NCI-H187 (cell line): Measurements from ENCODE around the gene MCF2L.
"Not testable (repeated sequence)": the region's sequence is repeated elsewhere in the genome, so short reads cannot be mapped to it uniquely, and the experiment has no call there.

Experiments
- DNase-seq, 2 experiments: peaks; one replicate each; lab custom pipeline; 2025; lab: John Stamatoyannopoulos, UW

The MCF2L gene

DNA sequence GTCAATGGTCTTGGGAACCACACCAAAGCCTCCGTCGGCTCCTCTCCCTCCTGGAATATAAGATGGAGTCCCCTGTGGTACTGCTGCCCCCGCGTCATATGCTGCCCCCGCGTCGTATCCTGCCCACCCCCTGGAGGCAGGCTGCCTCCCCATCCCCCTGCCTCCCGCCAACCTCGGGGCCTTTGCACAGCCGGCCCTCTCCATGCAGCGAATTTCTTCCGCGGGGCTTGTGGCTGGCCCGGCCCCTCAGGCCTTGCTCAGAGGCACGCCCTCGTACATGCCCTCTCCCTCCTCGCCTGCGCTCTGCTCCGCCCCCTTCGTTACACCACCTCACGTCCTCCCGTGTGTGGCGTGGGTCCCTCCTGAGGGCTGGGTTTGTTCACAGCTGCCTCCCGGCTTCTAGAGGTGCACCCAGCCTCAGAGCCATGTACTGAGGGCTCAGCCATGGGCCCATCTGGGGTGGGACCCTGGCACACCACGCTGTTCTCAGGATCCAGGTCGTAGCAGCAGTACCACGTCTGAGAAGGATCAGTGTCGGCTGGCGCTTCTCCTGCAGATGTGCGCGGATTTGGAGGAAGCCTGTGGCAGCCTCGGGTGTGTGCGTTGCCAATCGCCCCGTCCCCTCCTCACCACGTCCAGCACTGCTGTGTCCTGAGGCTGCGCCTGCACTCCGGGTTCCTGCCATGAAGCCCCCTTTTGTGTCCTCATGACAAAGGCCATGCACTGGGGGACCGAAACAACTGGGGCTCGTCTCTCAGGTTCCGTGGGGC, 47.7 kb downstream of the MCF2L start:
- no peak for DNase-seq

DNA sequence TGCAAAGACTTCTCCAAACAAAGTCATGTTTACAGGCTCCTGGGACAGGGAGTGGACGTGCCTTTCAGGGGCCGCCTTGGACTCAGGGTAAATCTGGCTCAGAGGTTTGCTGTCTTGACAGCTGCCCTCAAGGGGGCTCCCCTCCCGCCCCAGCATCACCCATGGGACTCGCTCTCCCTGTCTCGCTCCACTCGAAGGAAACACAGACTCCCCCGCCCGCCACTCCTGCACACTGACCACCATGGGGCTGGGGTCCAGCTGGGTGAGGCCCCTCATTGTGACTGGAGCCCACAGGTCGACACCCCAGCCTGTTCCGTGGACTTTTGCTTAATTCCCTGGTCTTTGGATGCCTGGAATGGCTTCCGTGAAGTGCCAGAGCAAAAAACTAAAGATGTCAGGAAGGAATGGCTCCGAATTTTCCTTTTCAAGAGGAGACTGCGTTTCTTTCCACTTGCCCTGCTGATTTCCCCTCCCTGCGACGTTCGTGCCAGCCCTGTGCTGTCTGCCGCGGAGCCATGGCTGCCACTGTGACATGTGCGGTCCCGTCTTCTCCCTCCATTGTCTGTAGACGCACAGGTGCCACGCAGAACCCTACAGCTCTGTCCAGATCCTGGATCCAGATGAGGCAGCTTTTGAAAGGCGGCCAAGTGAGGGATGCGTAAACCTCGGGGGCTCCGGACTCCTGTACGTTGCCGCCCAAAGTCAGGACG, 48.6 kb downstream of the MCF2L start:
- DNase-seq = no peak

- no peak for DNase-seq
Measured at GRCh38 chr13:113018676-113019465, 49.9 kb downstream of the MCF2L start.

GRCh38 chr13:113020323-113021080, 51.5 kb downstream of the MCF2L start:
- no peak for DNase-seq

DNA sequence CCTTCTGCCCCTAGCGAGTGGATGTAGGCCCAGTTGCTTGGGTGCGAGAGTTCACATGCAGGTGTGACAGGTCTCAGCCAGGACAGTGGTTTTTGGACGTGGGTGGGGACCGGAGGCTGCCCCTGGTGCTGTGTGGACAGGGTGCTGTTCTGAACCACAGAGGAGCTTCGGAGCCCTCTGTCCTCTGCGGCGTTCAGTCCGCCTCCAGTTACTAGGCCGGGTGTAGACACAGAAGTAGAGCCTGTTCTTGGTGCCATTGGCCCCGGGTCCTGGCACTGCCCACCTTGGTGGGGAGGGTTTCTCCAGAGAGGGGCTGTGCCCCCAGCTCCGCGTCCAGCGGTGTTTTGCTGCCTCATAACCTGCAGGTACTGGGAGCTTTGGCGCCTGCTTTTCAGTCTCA, 52.4 kb downstream of the MCF2L start:
- DNase-seq = no peak

GRCh38 chr13:113021811-113022210, 52.8 kb downstream of the MCF2L start:
- no peak for DNase-seq

DNA sequence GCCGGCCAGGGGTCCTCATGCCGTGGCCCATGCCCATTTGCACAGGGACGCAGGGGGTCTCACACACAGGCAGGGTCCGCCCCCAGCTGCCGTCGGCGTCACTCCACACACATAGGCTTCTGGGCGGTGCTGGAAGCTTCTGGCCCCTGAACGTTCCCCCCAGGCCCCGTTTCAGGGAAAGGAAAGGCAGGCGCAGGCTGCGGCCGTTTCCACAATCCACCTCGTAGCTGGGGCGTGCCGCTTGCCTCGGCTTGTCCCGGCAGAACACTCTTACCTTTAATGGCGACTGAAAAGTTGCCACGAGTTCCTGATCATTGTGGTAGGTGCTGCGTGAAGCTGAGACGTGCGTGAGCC, 53.4 kb downstream of the MCF2L start:
- no peak for DNase-seq

- DNase-seq = no peak
Measured at GRCh38 chr13:113022745-113023574, 53.9 kb downstream of the MCF2L start.

- no peak for DNase-seq
Measured at GRCh38 chr13:113023694-113024430, 54.8 kb downstream of the MCF2L start.

- DNase-seq = no peak
Measured at GRCh38 chr13:113024466-113024865, 55.5 kb downstream of the MCF2L start.

GRCh38 chr13:113026391-113026910, 57.4 kb downstream of the MCF2L start:
- no peak for DNase-seq

DNA sequence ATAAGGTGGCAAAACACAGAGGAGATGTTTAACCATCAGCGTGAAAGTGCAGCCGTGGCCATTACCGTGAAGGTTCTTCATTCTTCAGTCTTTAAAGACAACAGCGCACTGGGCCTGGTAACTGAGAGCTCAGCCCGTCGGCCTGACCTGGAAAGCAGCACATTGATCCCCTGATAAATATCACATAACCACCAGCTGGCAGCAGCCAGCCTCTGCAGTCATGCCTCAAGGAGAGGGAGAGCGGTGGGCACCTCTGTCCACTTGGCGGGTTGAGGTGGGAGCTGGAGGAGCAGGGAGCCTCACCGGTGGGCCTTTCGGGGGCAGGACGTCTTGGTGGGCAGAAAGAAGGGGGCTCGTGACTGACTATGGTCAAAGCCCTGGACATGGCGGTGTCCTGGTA, 58.1 kb downstream of the MCF2L start:
- no peak for DNase-seq

GRCh38 chr13:113027566-113027965, 58.6 kb downstream of the MCF2L start:
- DNase-seq = no peak

DNA sequence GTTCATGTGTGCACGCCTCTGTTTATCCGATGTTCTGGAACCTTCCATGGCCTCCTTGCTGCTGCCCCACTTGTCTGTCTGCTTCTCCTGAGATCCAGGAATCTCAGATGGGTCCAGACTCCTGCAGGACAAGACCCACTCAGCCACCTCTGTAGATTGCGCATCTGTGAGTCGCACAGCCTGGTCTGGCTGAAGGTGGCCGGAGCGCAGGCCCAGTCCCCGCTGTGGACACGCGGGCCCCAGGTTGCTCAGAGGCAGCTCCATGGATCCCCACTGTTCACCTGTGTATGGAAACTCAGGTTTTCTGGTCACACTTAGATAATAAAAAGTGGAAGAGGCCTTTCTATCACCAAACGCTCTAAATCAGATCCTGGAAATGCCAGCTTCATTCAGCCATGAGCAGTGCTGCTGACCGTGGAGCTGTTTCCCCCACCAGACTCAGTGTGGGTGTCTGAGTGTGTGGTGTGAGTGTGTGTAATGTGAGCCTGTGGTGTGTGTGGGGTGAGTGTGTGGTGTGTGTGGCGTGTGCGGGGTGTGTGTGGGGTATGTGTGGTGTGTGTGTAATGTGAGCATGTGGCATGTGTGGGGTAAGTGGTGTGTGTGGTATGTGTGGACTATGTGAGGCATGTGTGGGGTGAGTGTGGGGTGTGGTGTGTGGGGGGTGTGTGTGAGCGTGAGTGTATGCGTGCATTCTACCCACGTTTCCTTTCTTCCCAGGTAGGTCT, 59.5 kb downstream of the MCF2L start:
- DNase-seq = no peak

DNA sequence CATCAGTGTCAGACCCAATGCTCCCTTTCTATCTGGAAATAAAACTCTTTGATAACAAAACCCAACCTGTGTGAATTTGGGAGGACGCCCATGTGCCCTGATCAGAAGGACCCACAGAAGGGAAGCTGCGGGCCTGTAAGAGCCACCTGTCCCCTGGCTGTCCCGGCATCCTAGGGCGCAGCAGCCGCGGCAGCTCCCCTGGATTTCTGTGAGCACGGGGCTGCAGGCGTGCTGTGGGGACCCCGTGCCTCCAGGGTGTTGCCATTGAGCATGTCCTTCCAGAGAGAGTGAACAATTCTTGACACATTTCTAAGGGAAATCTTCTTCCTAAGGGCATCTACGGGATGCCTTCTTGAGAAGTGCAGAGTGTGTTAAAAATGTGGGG, 60.0 kb downstream of the MCF2L start:
- DNase-seq = no peak

GRCh38 chr13:113029487-113030258, 60.7 kb downstream of the MCF2L start:
- DNase-seq = no peak

DNA sequence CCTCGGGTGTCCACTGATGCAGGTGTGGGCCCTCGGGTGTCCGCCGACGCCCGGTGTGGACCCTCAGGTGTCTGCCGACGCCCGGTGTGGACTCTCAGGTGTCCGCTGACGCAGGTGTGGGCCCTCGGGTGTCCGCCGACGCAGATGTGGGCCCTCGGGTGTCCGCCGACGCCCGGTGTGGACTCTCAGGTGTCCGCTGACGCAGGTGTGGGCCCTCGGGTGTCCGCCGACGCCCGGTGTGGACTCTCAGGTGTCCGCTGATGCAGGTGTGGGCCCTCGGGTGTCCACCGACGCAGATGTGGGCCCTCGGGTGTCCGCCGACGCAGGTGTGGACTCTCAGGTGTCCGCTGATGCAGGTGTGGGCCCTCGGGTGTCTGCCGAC, 61.2 kb downstream of the MCF2L start:
- DNase-seq = not testable (repeated sequence)

- DNase-seq = no peak
Measured at GRCh38 chr13:113031465-113031864, 62.5 kb downstream of the MCF2L start.

- DNase-seq = no peak
Measured at GRCh38 chr13:113032291-113032690, 63.3 kb downstream of the MCF2L start.
